HepG2 (cell line): ENCODE measurements around the gene AJM1. TPM values are rescaled to one million over a fixed set of nuclear protein-coding genes. Genes with fewer than 3 reads are reported as not detected.

ENCODE experiments used
- ATAC-seq: fragments of 200-7000 bp; cut with Tn5 transposase; 3 replicates; pipeline ENCODE4 v1.9.1; 2020; ENCODE audit warnings: mild to moderate bottlenecking, moderate library complexity
- BruUV-seq: library from RNA; stranded (reverse); fragments of 400-500 nt; replicated peaks from 2 replicates; lab custom pipeline; 2021; lab: Mats Ljungman, UMichigan
- CTCF ChIA-PET: fragments of 300-600 bp; formaldehyde crosslinking; extraction: SDS; loops from one replicate; lab custom pipeline; 2021; ENCODE audit warnings: low total read pairs, inconsistent platforms, low intra/inter-chr PET ratio; lab: Yijun Ruan, JAX
- POLR2A ChIA-PET: fragments of 350-600 bp; sonication (Branson Sonifier 250); formaldehyde crosslinking; loops from one replicate; lab custom pipeline; 2020; ENCODE audit warnings: antibody characterized with exemption, inconsistent platforms; lab: Yijun Ruan, JAX
- DNase-seq: peaks from one replicate; pipeline ENCODE4 v3.0.0-alpha.2; 2015; ENCODE audit warnings: low spot score
- FAIRE-seq: peaks from 3 replicates; lab custom pipeline; 2011; peaks lifted over from hg19 to GRCh38; lab: Jason Lieb, UNC
- H2AFZ ChIP-seq: one replicate; pipeline ENCODE4 v1.6.1; 2011; ENCODE audit warnings: low read length, inconsistent platforms
- H3K27ac ChIP-seq: fragments of 300-600 bp; 3 replicates; pipeline ENCODE4 v1.8.0; 2011; ENCODE audit warnings: mixed run types, mild to moderate bottlenecking, mixed read lengths, low read length, inconsistent platforms; ENCODE audit not compliant: insufficient read depth; ENCODE audit errors: extremely low read length
- H3K27me3 ChIP-seq, 2 experiments: fragments of 200-600 bp in 1 of 2; 2 replicates in 1 of 2; 3 replicates in 1 of 2; pipeline versions ENCODE4 v1.6.0 to v1.8.0; 2011; ENCODE audit warnings: low read length in 2 of 2, mild to moderate bottlenecking in 2 of 2, moderate library complexity in 2 of 2, inconsistent platforms in 1 of 2; ENCODE audit not compliant: insufficient read depth in 2 of 2, control insufficient read depth in 1 of 2
- H3K36me3 ChIP-seq, 2 experiments: fragments of 200-600 bp in 1 of 2; replicated peaks in 1 of 2; 2 replicates in 1 of 2; 3 replicates in 1 of 2; pipeline versions ENCODE4 v1.5.1 to v1.8.0; 2011; ENCODE audit warnings: low read length in 2 of 2, inconsistent platforms in 1 of 2; ENCODE audit not compliant: insufficient read depth in 2 of 2, control insufficient read depth in 1 of 2
- H3K4me1 ChIP-seq: 2 replicates; pipeline ENCODE4 v1.5.1; 2012; ENCODE audit warnings: low read length, inconsistent platforms; ENCODE audit not compliant: insufficient read depth
- H3K4me2 ChIP-seq: 2 replicates; pipeline ENCODE4 v1.6.0; 2011; ENCODE audit warnings: low read depth, low read length, inconsistent platforms
- H3K4me3 ChIP-seq, 3 experiments: fragments of 200-600 bp in 1 of 3; sonication (generic), shearing (Covaris generic) in 1 of 3; replicated peaks in 1 of 3; 2 replicates each; pipeline ENCODE4 v1.5.1; 2011 to 2016; ENCODE audit warnings: low read length in 3 of 3, inconsistent platforms in 2 of 3, low read depth in 2 of 3, mild to moderate bottlenecking in 2 of 3, control low read depth in 1 of 3, mixed read lengths in 1 of 3; ENCODE audit not compliant: insufficient read depth in 1 of 3
- H3K79me2 ChIP-seq: one replicate; pipeline ENCODE4 v1.6.1; 2011; ENCODE audit warnings: low read length, inconsistent platforms; ENCODE audit not compliant: insufficient read depth
- H3K9ac ChIP-seq: 2 replicates; pipeline ENCODE4 v1.6.0; 2011; ENCODE audit warnings: mild to moderate bottlenecking, low read depth, low read length, inconsistent platforms; ENCODE audit not compliant: insufficient read depth
- H3K9me3 ChIP-seq: 2 replicates; pipeline ENCODE4 v1.5.1; 2012; ENCODE audit warnings: mild to moderate bottlenecking, low read length
- H4K20me1 ChIP-seq: 2 replicates; pipeline ENCODE4 v1.6.0; 2011; ENCODE audit warnings: inconsistent platforms, mild to moderate bottlenecking, low read length, moderate library complexity; ENCODE audit not compliant: insufficient read depth
- KDM2A ChIP-seq: sonication (generic); formaldehyde crosslinking; IDR thresholded peaks from 2 replicates; pipeline ENCODE4 v1.4.0; 2020; ENCODE audit warnings: low read depth, missing genetic modification reagents, borderline replicate concordance
- KDM4B ChIP-seq: sonication (generic); formaldehyde crosslinking; IDR thresholded peaks from 2 replicates; pipeline ENCODE4 v1.4.0; 2020; ENCODE audit warnings: missing genetic modification reagents
- KMT2A ChIP-seq: sonication (generic); formaldehyde crosslinking; IDR thresholded peaks from 2 replicates; pipeline ENCODE4 v1.4.0; 2020; ENCODE audit warnings: missing genetic modification reagents
- PHF8 ChIP-seq: sonication (generic); formaldehyde crosslinking; IDR thresholded peaks from 2 replicates; pipeline ENCODE4 v1.5.0; 2020; ENCODE audit warnings: missing genetic modification reagents
- RFX5 ChIP-seq: IDR thresholded peaks from 2 replicates; pipeline ENCODE4 v1.6.1; 2011; ENCODE audit warnings: low read depth, low read length, improper control_type of control experiment
- SMC3 ChIP-seq: IDR thresholded peaks from 2 replicates; pipeline ENCODE4 v1.6.1; 2011; ENCODE audit warnings: low read length, improper control_type of control experiment
- TCF7 ChIP-seq: sonication (generic); IDR thresholded peaks from 2 replicates; pipeline ENCODE4 v1.6.1; 2016; ENCODE audit warnings: antibody characterized with exemption, low read depth
- ZBTB21 ChIP-seq: sonication (generic); formaldehyde crosslinking; IDR thresholded peaks from 2 replicates; pipeline ENCODE4 v1.4.0; 2020; ENCODE audit warnings: missing genetic modification reagents
- ZBTB49 ChIP-seq: sonication (generic); formaldehyde crosslinking; IDR thresholded peaks from 2 replicates; pipeline ENCODE4 v1.4.0; 2020; ENCODE audit warnings: missing genetic modification reagents, borderline replicate concordance
- ZNF44 ChIP-seq: sonication (generic); formaldehyde crosslinking; IDR thresholded peaks from 2 replicates; pipeline ENCODE4 v1.5.1; 2020; ENCODE audit warnings: mild to moderate bottlenecking, missing genetic modification reagents
- ZNF598 ChIP-seq: sonication (generic); formaldehyde crosslinking; IDR thresholded peaks from 2 replicates; pipeline ENCODE4 v1.5.1; 2020; ENCODE audit warnings: mild to moderate bottlenecking, missing genetic modification reagents, borderline replicate concordance
- ZNF674 ChIP-seq: sonication (generic); formaldehyde crosslinking; IDR thresholded peaks from 2 replicates; pipeline ENCODE4 v1.5.0; 2020; ENCODE audit warnings: low read depth, mild to moderate bottlenecking, missing genetic modification reagents
- ZSCAN22 ChIP-seq: sonication (generic); formaldehyde crosslinking; IDR thresholded peaks from 2 replicates; pipeline ENCODE4 v1.4.0; 2020; ENCODE audit warnings: mild to moderate bottlenecking, missing genetic modification reagents
- WGBS: methylation state at CpG from one replicate; pipeline ENCODE4 v1.1.6; 2017; ENCODE audit warnings: low lambda C conversion rate; 5-methylcytosine and 5-hydroxymethylcytosine counted together
- in situ Hi-C: cut with HindIII; loops from 2 replicates; pipeline ENCODE4 v1.10.0; 2017; ENCODE audit warnings: low pct_unique_long_range_greater_than_20kb; ENCODE audit not compliant: extremely low pct_ligation_motif_present
- intact Hi-C: fragments of 100-400 bp; cut with micrococcal nuclease; formaldehyde crosslinking; loops from one replicate; pipeline ENCODE4 v1.10.0; 2022; ENCODE audit not compliant: unreplicated experiment
- polyA plus RNA-seq, 8 experiments: library from polyadenylated mRNA; depleted of rRNA in 3 of 8; stranded (reverse) in 7 of 8; unstranded in 1 of 8; fragments of >200 nt; fragmentation: Illumina TruSeq in 4 of 8; extraction: Trizol in 4 of 8; gene quantifications; 2 replicates each; pipeline versions ENCODE4 v1.2.1 to v1.2.3, GENCODE V29; 2011 to 2016; ENCODE audit warnings: low read depth in 4 of 8, missing spikeins in 1 of 8, mixed read lengths in 1 of 8; ENCODE audit not compliant: insufficient read depth in 1 of 8
- total RNA-seq, 5 experiments: library from RNA; depleted of rRNA; stranded (reverse); fragments of >200 nt; fragmentation: Illumina TruSeq; extraction: Trizol; gene quantifications; 2 replicates each; pipeline ENCODE4 v1.2.3, GENCODE V29; 2016; ENCODE audit warnings: low read depth in 1 of 5
- TF ChIP-seq, protein P1 (sequence below): sonication (generic); formaldehyde crosslinking; IDR thresholded peaks from 2 replicates; pipeline ENCODE4 v1.4.0; 2020; ENCODE audit warnings: mild to moderate bottlenecking, low read depth, missing genetic modification reagents
- TF ChIP-seq, protein P2 (sequence below): sonication (generic); formaldehyde crosslinking; IDR thresholded peaks from 2 replicates; pipeline ENCODE4 v1.8.1; 2023; ENCODE audit warnings: missing genetic modification reagents, inconsistent platforms, borderline replicate concordance
- TF ChIP-seq, protein P3 (sequence below): sonication (generic); formaldehyde crosslinking; IDR thresholded peaks from 2 replicates; pipeline ENCODE4 v1.5.0; 2020; ENCODE audit warnings: missing genetic modification reagents, mild to moderate bottlenecking, borderline replicate concordance

AJM1 gene
- total and polyA plus RNA-seq, 2 of the 13 experiments (the other 11 are each of a cell fraction or from before 2014, with no cell fraction given): 1.1 to 1.2 TPM

DNA sequence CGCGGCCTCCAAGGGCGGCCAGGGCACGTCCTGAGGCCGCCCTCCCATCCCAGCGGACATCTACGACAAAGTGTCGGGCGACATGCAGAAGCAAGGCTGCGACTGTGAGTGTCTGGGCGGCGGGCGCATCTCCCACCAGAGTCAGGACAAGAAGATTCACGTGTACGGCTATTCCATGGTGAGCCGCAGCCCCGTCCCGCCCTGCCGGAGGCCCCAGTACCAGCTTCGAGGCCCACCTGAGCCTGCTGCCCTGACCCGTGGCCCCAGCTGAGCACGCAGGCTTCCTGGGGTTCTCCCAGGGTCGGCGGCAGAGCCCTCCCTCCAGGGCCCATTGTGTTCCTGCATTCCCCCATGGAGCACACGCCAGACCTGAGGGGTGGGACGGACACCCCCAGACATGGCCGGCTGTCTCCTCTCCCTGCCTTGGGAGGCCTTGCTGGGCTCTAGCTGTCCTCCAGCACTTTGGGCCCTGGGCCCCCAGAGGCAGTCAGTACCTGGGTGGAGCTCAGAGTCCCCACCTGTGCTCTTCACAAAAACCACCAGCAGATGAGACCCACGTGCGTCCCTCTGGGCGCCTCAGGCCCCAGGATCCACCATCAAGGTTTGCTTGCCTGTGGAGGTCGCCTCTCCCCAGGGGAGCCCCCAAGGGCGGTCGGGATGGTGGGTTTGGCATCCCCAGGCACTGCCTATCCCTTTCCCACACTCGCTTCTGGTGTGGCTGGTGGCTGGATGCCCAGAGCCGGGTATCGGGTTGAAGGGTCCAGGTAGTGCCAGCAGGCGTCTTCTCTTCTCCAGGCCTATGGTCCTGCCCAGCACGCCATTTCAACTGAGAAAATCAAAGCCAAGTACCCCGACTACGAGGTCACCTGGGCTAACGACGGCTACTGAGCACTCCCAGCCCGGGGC lies 7.9 kb downstream of the AJM1 start:
- ATAC-seq: no peak
- peaks cover 17% of the 10 kb centered on the region for H3K79me2 ChIP-seq
- in situ Hi-C loops: loop anchor here (10.0 kb wide), 1 partner anchor 185 kb away; the partner anchor contains the start of gene FUT7
- no peak for DNase-seq
- BruUV-seq: TSS peak; percentile 80
- H3K36me3 ChIP-seq: peaks cover 11 to 20% of the 10 kb centered on the region in 2 experiments
- peaks cover 25% of the 10 kb centered on the region for H3K4me1 ChIP-seq
- WGBS: 88% methylated on average over 8 of the region's 43 CpGs
- peaks cover 9% of the 10 kb centered on the region; the same call in 1 of the 2 replicates for H4K20me1 ChIP-seq
- peak overlapping the region; percentile 87 for H3K4me2 ChIP-seq
- POLR2A ChIA-PET: interaction anchor here (0.7 kb wide), 1 partner anchor 12 kb away, joined by 3 read pairs; no protein-coding TSS in a partner anchor
- H3K9me3 ChIP-seq: no peaks in the 10 kb centered on the region
- peak overlapping the region; percentile 94 for H3K9ac ChIP-seq
- H3K27me3 ChIP-seq: no peaks in the 10 kb centered on the region; a peak in 1 of 5 replicates
- peak overlapping the region; percentile 55 for H3K27ac ChIP-seq
- H3K4me3 ChIP-seq: peak overlapping the region; percentile 67 to 98 (median 80)
- CTCF ChIA-PET: no interaction called here
- intact Hi-C loops: loop anchor here (5.0 kb wide), 2 partner anchors 32 to 63 kb away; no protein-coding TSS in a partner anchor
- no peak overlapping the region for H2AFZ ChIP-seq
- FAIRE-seq: no peak
- TF ChIP-seq ZBTB49 (CRISPR knock-in tag) (no peak), KDM4B (CRISPR knock-in tag) (no peak), ZNF44 (CRISPR knock-in tag) (no peak), SMC3 (no peak), ZNF598 (CRISPR knock-in tag) (0 out of 2 replicates have a peak, but pooled peaks have one; percentile 19), ZSCAN22 (CRISPR knock-in tag) (no peak), ZBTB21 (CRISPR knock-in tag) (no peak), KMT2A (CRISPR knock-in tag) (no peak), TCF7 (no peak), PHF8 (no peak; the same call in 1 of the 2 replicates), ZNF674 (CRISPR knock-in tag) (no peak), KDM2A (CRISPR knock-in tag) (0 out of 2 replicates have a peak, but pooled peaks have one; percentile 13), RFX5 (no peak)
- TF ChIP-seq, protein P1, sequence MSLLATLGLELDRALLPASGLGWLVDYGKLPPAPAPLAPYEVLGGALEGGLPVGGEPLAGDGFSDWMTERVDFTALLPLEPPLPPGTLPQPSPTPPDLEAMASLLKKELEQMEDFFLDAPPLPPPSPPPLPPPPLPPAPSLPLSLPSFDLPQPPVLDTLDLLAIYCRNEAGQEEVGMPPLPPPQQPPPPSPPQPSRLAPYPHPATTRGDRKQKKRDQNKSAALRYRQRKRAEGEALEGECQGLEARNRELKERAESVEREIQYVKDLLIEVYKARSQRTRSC (CRISPR knock-in tag): no peak
- TF ChIP-seq, protein P2, sequence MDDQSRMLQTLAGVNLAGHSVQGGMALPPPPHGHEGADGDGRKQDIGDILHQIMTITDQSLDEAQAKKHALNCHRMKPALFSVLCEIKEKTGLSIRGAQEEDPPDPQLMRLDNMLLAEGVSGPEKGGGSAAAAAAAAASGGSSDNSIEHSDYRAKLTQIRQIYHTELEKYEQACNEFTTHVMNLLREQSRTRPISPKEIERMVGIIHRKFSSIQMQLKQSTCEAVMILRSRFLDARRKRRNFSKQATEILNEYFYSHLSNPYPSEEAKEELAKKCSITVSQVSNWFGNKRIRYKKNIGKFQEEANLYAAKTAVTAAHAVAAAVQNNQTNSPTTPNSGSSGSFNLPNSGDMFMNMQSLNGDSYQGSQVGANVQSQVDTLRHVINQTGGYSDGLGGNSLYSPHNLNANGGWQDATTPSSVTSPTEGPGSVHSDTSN (CRISPR knock-in tag): no peak
- TF ChIP-seq, protein P3, sequence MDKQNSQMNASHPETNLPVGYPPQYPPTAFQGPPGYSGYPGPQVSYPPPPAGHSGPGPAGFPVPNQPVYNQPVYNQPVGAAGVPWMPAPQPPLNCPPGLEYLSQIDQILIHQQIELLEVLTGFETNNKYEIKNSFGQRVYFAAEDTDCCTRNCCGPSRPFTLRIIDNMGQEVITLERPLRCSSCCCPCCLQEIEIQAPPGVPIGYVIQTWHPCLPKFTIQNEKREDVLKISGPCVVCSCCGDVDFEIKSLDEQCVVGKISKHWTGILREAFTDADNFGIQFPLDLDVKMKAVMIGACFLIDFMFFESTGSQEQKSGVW (CRISPR knock-in tag): no peak
